Stimulated activated memory B cell treated with anti-CD40 and anti-IgM and Interleukin-4, amounts not matched to agents 10 μg/mL and 1 μg/mL and 100 μg/mL, for 72 hours (primary cell): ENCODE measurements around the gene GLOD4.
"Not testable (repeated sequence)": the region's sequence is repeated elsewhere in the genome, so short reads cannot be mapped to it uniquely, and the experiment has no call there.

ENCODE experiments used
- ATAC-seq: fragments of 150-1000 bp; cut with Tn5 transposase; 2 replicates; pipeline ENCODE4 v1.10.0; 2021
- H3K27ac Mint-ChIP-seq: one replicate; pipeline ENCODE4 v1.8.0; 2022; ENCODE audit warnings: mild to moderate bottlenecking, mixed read lengths
- H3K27me3 Mint-ChIP-seq: one replicate; pipeline ENCODE4 v1.8.0; 2022; ENCODE audit warnings: mixed read lengths
- H3K36me3 Mint-ChIP-seq: one replicate; pipeline ENCODE4 v1.8.0; 2022; ENCODE audit warnings: mixed read lengths
- H3K4me1 Mint-ChIP-seq: one replicate; pipeline ENCODE4 v1.8.0; 2022; ENCODE audit warnings: mixed read lengths
- H3K4me3 Mint-ChIP-seq: one replicate; pipeline ENCODE4 v1.8.0; 2022; ENCODE audit warnings: mild to moderate bottlenecking, moderate library complexity, mixed read lengths
- H3K9me3 Mint-ChIP-seq: one replicate; pipeline ENCODE4 v1.8.0; 2022; ENCODE audit warnings: mixed read lengths

The GLOD4 gene

GRCh38 chr17:806781-807522 lies 24.9 kb upstream of the GLOD4 start:
- Mint-ChIP-seq H3K4me3 (no peak overlapping the region), H3K36me3 (peaks cover 5% of the 10 kb centered on the region), H3K27me3 (peaks cover 65% of the 10 kb centered on the region), H3K27ac (no peak overlapping the region), H3K4me1 (no peaks in the 10 kb centered on the region), H3K9me3 (peaks cover 8% of the 10 kb centered on the region)
- ATAC-seq = no peak

GRCh38 chr17:806346-806745 lies 24.3 kb upstream of the GLOD4 start:
- H3K36me3 Mint-ChIP-seq = peaks cover 5% of the 10 kb centered on the region
- no peak for ATAC-seq
- no peak overlapping the region for H3K27ac Mint-ChIP-seq
- peaks cover 8% of the 10 kb centered on the region for H3K9me3 Mint-ChIP-seq
- no peaks in the 10 kb centered on the region for H3K4me1 Mint-ChIP-seq
- peaks cover 64% of the 10 kb centered on the region for H3K27me3 Mint-ChIP-seq
- no peak overlapping the region for H3K4me3 Mint-ChIP-seq

GRCh38 chr17:805886-806285 lies 23.8 kb upstream of the GLOD4 start:
- H3K4me1 Mint-ChIP-seq, ATAC-seq, H3K9me3 Mint-ChIP-seq, H3K36me3 Mint-ChIP-seq, H3K4me3 Mint-ChIP-seq, H3K27ac Mint-ChIP-seq: not testable (repeated sequence)
- H3K27me3 Mint-ChIP-seq = peaks cover 60% of the 10 kb centered on the region

- Mint-ChIP-seq H3K36me3 (no peaks in the 10 kb centered on the region), H3K9me3 (peaks cover 2% of the 10 kb centered on the region), H3K4me1 (no peaks in the 10 kb centered on the region), H3K27ac (no peak overlapping the region), H3K4me3 (no peak overlapping the region), H3K27me3 (peaks cover 49% of the 10 kb centered on the region)
- no peak for ATAC-seq
Observed at GRCh38 chr17:804541-805435, 22.7 kb upstream of the GLOD4 start.

- Mint-ChIP-seq H3K27me3 (peaks cover 33% of the 10 kb centered on the region), H3K36me3 (no peaks in the 10 kb centered on the region), H3K9me3 (no peaks in the 10 kb centered on the region), H3K4me1 (no peaks in the 10 kb centered on the region), H3K4me3 (no peak overlapping the region), H3K27ac (no peak overlapping the region)
- ATAC-seq = no peak
Observed at GRCh38 chr17:802901-803881, 21.1 kb upstream of the GLOD4 start.

DNA sequence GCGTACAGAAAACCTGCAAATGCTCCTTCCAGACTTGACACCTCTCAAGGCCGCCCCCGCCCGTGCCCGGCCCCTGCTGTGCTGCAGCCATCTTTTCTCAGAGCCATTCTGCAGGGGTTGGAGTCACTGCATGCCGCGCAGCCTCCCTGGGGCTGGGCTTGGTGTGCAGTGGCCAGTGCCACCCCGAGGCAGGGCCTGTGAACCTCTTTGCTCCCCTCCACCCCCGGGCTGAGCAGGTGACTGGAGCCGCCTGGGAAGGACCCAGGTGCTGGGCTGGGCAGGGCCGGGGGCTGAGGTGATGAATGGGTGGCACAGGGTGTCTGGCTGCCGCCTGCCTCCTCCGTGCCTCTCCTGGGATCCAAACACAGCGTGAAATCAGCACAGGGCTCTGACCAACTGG lies 20.4 kb upstream of the GLOD4 start:
- H3K27me3 Mint-ChIP-seq = peaks cover 26% of the 10 kb centered on the region
- H3K9me3 Mint-ChIP-seq = no peaks in the 10 kb centered on the region
- no peak for ATAC-seq
- H3K36me3 Mint-ChIP-seq = no peaks in the 10 kb centered on the region
- H3K4me3 Mint-ChIP-seq = no peak overlapping the region
- no peaks in the 10 kb centered on the region for H3K4me1 Mint-ChIP-seq
- no peak overlapping the region for H3K27ac Mint-ChIP-seq

GRCh38 chr17:801660-802059 lies 19.6 kb upstream of the GLOD4 start:
- Mint-ChIP-seq H3K27me3 (peaks cover 18% of the 10 kb centered on the region), H3K27ac (no peak overlapping the region), H3K4me3 (no peak overlapping the region), H3K36me3 (no peaks in the 10 kb centered on the region), H3K9me3 (no peaks in the 10 kb centered on the region), H3K4me1 (no peaks in the 10 kb centered on the region)
- no peak for ATAC-seq

DNA sequence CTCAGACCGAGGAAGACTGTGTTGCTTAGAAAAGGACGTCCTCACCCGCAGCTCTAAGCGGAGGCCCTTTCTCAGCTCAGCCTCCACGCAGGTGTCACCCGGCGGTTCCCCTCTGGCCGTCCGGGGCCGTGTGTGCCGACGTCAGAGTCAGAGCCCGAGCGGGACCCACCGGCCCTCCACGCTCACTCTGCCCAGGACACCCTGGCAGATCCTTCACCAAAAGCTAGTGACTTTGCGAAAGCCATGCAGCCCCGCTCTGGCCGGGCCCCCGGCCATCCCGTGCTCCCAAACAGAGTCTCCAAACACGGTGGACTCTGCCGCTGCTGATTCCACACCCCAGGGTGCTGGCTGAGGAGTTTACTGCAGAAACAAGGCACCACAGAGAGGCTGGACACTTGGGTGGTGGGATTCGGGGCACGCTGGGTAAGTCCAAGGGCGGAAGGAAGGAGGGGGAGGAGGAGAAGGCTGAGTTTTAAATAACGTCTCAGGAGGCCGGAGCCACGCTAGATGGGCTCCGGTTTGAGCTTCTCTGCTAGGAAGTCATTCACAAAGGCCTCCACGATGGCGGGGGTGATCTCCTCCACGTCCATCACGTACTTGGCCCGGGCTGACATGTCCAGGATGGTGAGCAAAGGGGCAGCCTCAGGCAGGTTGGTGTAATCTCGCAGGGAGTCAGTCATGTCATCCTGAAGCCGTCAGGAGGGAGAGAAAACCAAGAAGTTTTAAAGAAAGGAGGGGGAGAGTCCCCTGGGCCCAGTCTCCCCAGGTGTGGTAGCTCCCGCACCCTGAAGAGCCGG lies 18.6 kb upstream of the GLOD4 start:
- Mint-ChIP-seq H3K36me3 (no peaks in the 10 kb centered on the region), H3K27me3 (peaks cover 17% of the 10 kb centered on the region), H3K27ac (no peak overlapping the region), H3K4me3 (no peak overlapping the region), H3K4me1 (no peaks in the 10 kb centered on the region), H3K9me3 (no peaks in the 10 kb centered on the region)
- ATAC-seq = no peak

- Mint-ChIP-seq H3K27me3 (peaks cover 15% of the 10 kb centered on the region), H3K4me3 (no peak overlapping the region), H3K4me1 (peaks cover 6% of the 10 kb centered on the region), H3K27ac (no peak overlapping the region), H3K9me3 (no peaks in the 10 kb centered on the region), H3K36me3 (no peaks in the 10 kb centered on the region)
- ATAC-seq = no peak
Observed at GRCh38 chr17:799261-799660, 17.2 kb upstream of the GLOD4 start.

GRCh38 chr17:798246-798645 lies 16.2 kb upstream of the GLOD4 start:
- H3K4me3 Mint-ChIP-seq = no peak overlapping the region
- H3K27ac Mint-ChIP-seq = no peak overlapping the region
- no peaks in the 10 kb centered on the region for H3K9me3 Mint-ChIP-seq
- peaks cover 5% of the 10 kb centered on the region for H3K27me3 Mint-ChIP-seq
- H3K4me1 Mint-ChIP-seq = peaks cover 6% of the 10 kb centered on the region
- H3K36me3 Mint-ChIP-seq = no peaks in the 10 kb centered on the region
- ATAC-seq = no peak

GRCh38 chr17:797236-797840 lies 15.3 kb upstream of the GLOD4 start:
- Mint-ChIP-seq H3K4me3 (no peak overlapping the region), H3K27ac (no peak overlapping the region), H3K9me3 (no peaks in the 10 kb centered on the region), H3K36me3 (no peaks in the 10 kb centered on the region), H3K27me3 (no peaks in the 10 kb centered on the region), H3K4me1 (peaks cover 6% of the 10 kb centered on the region)
- ATAC-seq = no peak

- H3K27ac Mint-ChIP-seq = no peak overlapping the region
- no peaks in the 10 kb centered on the region for H3K36me3 Mint-ChIP-seq
- no peaks in the 10 kb centered on the region for H3K27me3 Mint-ChIP-seq
- no peaks in the 10 kb centered on the region for H3K9me3 Mint-ChIP-seq
- H3K4me3 Mint-ChIP-seq = no peak overlapping the region
- peaks cover 6% of the 10 kb centered on the region for H3K4me1 Mint-ChIP-seq
- ATAC-seq = no peak
Observed at GRCh38 chr17:796609-797008, 14.5 kb upstream of the GLOD4 start.

- Mint-ChIP-seq H3K27me3 (no peaks in the 10 kb centered on the region), H3K27ac (no peak overlapping the region)
Observed at GRCh38 chr17:795721-796120, 13.6 kb upstream of the GLOD4 start.

GRCh38 chr17:795276-795675 lies 13.2 kb upstream of the GLOD4 start:
- H3K27me3 Mint-ChIP-seq = no peaks in the 10 kb centered on the region
- no peak for ATAC-seq
- H3K9me3 Mint-ChIP-seq = no peaks in the 10 kb centered on the region
- H3K27ac Mint-ChIP-seq = no peak overlapping the region
- H3K4me3 Mint-ChIP-seq = no peak overlapping the region
- peaks cover 6% of the 10 kb centered on the region for H3K4me1 Mint-ChIP-seq
- H3K36me3 Mint-ChIP-seq = peaks cover 7% of the 10 kb centered on the region

More at GRCh38 chr17:795721-796120, 13.6 kb upstream of the GLOD4 start:
- no peak overlapping the region for H3K4me3 Mint-ChIP-seq
- H3K36me3 Mint-ChIP-seq = peaks cover 6% of the 10 kb centered on the region
- no peaks in the 10 kb centered on the region for H3K9me3 Mint-ChIP-seq
- peaks cover 6% of the 10 kb centered on the region for H3K4me1 Mint-ChIP-seq
- ATAC-seq = no peak
